CD4-positive, alpha-beta T cell (primary cell): ENCODE measurements around the gene RSAD2. TPM values are rescaled to one million over a fixed set of nuclear protein-coding genes. Genes with fewer than 3 reads are reported as not detected.
A peak's percentile ranks its signal among the peaks of the same experiment; 100 is the strongest.

Experiments
- ATAC-seq: fragments of 200-7000 bp; cut with Tn5 transposase; one replicate; pipeline ENCODE4 v1.10.0; 2022; ENCODE audit warnings: mild to moderate bottlenecking; ENCODE audit not compliant: poor library complexity
- CTCF ChIA-PET: fragments of 350-600 bp; sonication (Branson Sonifier 250); formaldehyde crosslinking; loops from one replicate; lab custom pipeline; 2021; ENCODE audit warnings: antibody characterized with exemption, inconsistent platforms; lab: Charles Lee
- POLR2A ChIA-PET: fragments of 350-600 bp; sonication (Branson Sonifier 250); formaldehyde crosslinking; loops from one replicate; lab custom pipeline; 2021; ENCODE audit warnings: antibody characterized with exemption, inconsistent platforms; lab: Charles Lee
- DNase-seq, 14 experiments: peaks; one replicate each; pipeline ENCODE4 v3.0.0-alpha.2; 2013 to 2020; ENCODE audit warnings: mixed read lengths in 2 of 14
- H3K27ac ChIP-seq, 2 donors: one replicate each; pipeline versions ENCODE4 v1.5.1 to v1.7.0; 2013; ENCODE audit warnings: low read length in 2 of 2, low read depth in 1 of 2, mild to moderate bottlenecking in 1 of 2
- H3K27me3 ChIP-seq, 2 experiments: 1 replicate in 1 of 2; 2 replicates in 1 of 2; pipeline versions ENCODE4 v1.6.1 to v1.7.0; 2013; ENCODE audit warnings: low read length in 2 of 2, control low read depth in 1 of 2, mild to moderate bottlenecking in 1 of 2, moderate library complexity in 1 of 2; ENCODE audit not compliant: insufficient read depth in 2 of 2, control insufficient read depth in 1 of 2
- H3K36me3 ChIP-seq: one replicate; pipeline ENCODE4 v1.6.1; 2013; ENCODE audit warnings: low read length, control low read depth; ENCODE audit not compliant: insufficient read depth
- H3K4me1 ChIP-seq: one replicate; pipeline ENCODE4 v1.6.1; 2013; ENCODE audit warnings: low read length, control low read depth; ENCODE audit not compliant: insufficient read depth
- H3K4me3 ChIP-seq: one replicate; pipeline ENCODE4 v1.5.1; 2013; ENCODE audit warnings: mild to moderate bottlenecking, low read length, moderate library complexity
- H3K9me3 ChIP-seq, 2 experiments: 1 replicate in 1 of 2; 2 replicates in 1 of 2; pipeline versions ENCODE4 v1.6.1 to v1.7.0; 2013; ENCODE audit warnings: low read length in 2 of 2, mild to moderate bottlenecking in 2 of 2, control low read depth in 1 of 2, moderate library complexity in 1 of 2; ENCODE audit not compliant: control insufficient read depth in 1 of 2, insufficient read depth in 1 of 2
- H3K27ac Mint-ChIP-seq: one replicate; pipeline ENCODE4 v1.8.0; 2020; ENCODE audit warnings: mixed read lengths
- H3K27me3 Mint-ChIP-seq: one replicate; pipeline ENCODE4 v1.8.0; 2021; ENCODE audit warnings: mixed read lengths
- H3K36me3 Mint-ChIP-seq: one replicate; pipeline ENCODE4 v1.8.0; 2021; ENCODE audit warnings: low read depth, mixed read lengths
- H3K4me1 Mint-ChIP-seq: one replicate; pipeline ENCODE4 v1.8.0; 2021; ENCODE audit warnings: low read depth, mixed read lengths
- H3K4me3 Mint-ChIP-seq: one replicate; pipeline ENCODE4 v1.8.0; 2020; ENCODE audit warnings: mild to moderate bottlenecking, mixed read lengths
- H3K9me3 Mint-ChIP-seq: one replicate; pipeline ENCODE4 v1.8.0; 2020; ENCODE audit warnings: mixed read lengths
- intact Hi-C, 2 experiments: fragments of 100-400 bp; cut with DNase I in 1 of 2; cut with micrococcal nuclease in 1 of 2; formaldehyde crosslinking; loops; one replicate each; pipeline versions ENCODE4 v1.15.1 to v1.9.0; 2023 to 2025; cut with DNase I, micrococcal nuclease
- total RNA-seq, 174 experiments: library from RNA in 2 of 174; stranded (reverse) in 2 of 174; gene quantifications; one replicate each; pipeline ENCODE4 v1.2.3 and lab custom pipeline; 2021 to 2026
- TF ChIP-seq, protein P1 (sequence below): fragments of 200-600 bp; IDR thresholded peaks from one replicate; pipeline ENCODE4 v1.8.0; 2022; ENCODE audit warnings: antibody characterized with exemption, mild to moderate bottlenecking

The RSAD2 gene
- total RNA-seq, 2 experiments from 2014 or later, result 3.9 to 4.6 TPM

DNA sequence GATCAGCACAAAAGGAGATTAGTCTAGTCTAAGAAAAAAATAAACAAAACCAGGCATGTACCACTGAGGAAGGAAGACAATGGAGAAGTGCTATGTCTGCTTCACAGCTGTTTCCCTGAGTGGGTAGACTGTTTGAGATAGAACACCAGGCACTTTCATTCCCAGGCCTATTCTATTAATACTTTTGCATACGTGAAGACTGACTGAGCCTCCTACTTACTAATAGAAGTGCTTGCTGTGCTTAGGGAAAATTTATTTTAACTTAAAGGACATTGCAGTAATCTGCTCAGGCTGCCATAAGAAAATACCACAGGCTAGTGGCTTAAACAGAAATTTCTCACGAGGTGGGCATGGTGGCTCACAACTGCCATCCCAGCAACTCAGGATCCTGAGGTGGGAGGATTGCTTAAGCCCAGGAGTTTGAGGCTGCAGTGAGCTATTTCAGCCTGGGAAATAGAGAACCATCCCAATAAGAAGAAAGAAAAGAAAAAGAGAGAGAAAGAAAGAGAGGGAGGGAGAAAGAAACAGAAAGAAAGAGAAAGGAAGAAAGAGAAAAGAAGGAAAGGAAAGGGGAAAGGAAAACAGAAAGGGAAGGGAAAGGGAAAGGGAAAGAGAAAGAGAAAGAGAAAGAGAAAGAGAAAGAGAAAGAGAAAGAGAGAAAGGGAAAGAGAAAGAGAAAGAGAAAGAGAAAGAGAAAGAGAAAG is 44.8 kb upstream of the RSAD2 start:
- POLR2A ChIA-PET, result no interaction called here
- H3K9me3 Mint-ChIP-seq, result peaks cover 18% of the 10 kb centered on the region
- CTCF ChIA-PET, result no interaction called here
- no peak overlapping the region for H3K27ac Mint-ChIP-seq
- Histone ChIP-seq H3K27me3 (no peaks in the 10 kb centered on the region), H3K36me3 (no peaks in the 10 kb centered on the region), H3K4me1 (no peaks in the 10 kb centered on the region), H3K4me3 (no peak overlapping the region), H3K27ac (peak overlapping the region in 1 of 2 donors; percentile 1), H3K9me3 (peaks cover 0 to 10% of the 10 kb centered on the region in 2 experiments)
- ATAC-seq, result no peak
- peak in 1 of 14 experiments; percentile 34 for DNase-seq
- peaks cover 29% of the 10 kb centered on the region for H3K36me3 Mint-ChIP-seq
- intact Hi-C loops, result no loop called here
- peaks cover 10% of the 10 kb centered on the region for H3K4me1 Mint-ChIP-seq
- no peak overlapping the region for H3K4me3 Mint-ChIP-seq
- H3K27me3 Mint-ChIP-seq, result no peaks in the 10 kb centered on the region
- TF ChIP-seq, protein P1, sequence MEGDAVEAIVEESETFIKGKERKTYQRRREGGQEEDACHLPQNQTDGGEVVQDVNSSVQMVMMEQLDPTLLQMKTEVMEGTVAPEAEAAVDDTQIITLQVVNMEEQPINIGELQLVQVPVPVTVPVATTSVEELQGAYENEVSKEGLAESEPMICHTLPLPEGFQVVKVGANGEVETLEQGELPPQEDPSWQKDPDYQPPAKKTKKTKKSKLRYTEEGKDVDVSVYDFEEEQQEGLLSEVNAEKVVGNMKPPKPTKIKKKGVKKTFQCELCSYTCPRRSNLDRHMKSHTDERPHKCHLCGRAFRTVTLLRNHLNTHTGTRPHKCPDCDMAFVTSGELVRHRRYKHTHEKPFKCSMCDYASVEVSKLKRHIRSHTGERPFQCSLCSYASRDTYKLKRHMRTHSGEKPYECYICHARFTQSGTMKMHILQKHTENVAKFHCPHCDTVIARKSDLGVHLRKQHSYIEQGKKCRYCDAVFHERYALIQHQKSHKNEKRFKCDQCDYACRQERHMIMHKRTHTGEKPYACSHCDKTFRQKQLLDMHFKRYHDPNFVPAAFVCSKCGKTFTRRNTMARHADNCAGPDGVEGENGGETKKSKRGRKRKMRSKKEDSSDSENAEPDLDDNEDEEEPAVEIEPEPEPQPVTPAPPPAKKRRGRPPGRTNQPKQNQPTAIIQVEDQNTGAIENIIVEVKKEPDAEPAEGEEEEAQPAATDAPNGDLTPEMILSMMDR, result no peak

DNA sequence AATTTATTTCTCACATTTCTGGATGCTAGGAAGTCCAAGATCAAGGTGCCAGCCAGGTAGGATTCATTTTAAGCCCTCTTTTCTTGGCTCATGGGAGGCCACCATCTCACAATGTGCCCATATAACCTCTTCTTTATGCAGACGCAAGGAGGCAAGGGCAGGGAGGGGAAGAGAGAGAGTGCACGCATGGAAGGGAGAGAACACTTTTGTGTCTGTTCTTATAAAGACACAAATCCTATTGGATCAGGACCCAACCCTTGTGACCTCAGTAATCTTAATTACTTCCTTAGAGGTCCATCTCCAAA is 44.3 kb upstream of the RSAD2 start:
- Mint-ChIP-seq H3K4me1 (peaks cover 5% of the 10 kb centered on the region), H3K27ac (no peak overlapping the region), H3K27me3 (no peaks in the 10 kb centered on the region), H3K36me3 (peaks cover 32% of the 10 kb centered on the region), H3K4me3 (no peak overlapping the region), H3K9me3 (peaks cover 18% of the 10 kb centered on the region)
- Histone ChIP-seq H3K9me3 (peaks cover 0 to 10% of the 10 kb centered on the region in 2 experiments), H3K4me1 (no peaks in the 10 kb centered on the region), H3K4me3 (no peak overlapping the region), H3K27ac (no peak overlapping the region), H3K27me3 (no peaks in the 10 kb centered on the region), H3K36me3 (no peaks in the 10 kb centered on the region)
- TF ChIP-seq, protein P1, result no peak
- DNase-seq (no peak), ATAC-seq (no peak)
- ChIA-PET CTCF (no interaction called here), POLR2A (no interaction called here)
- intact Hi-C loops, result no loop called here

DNA sequence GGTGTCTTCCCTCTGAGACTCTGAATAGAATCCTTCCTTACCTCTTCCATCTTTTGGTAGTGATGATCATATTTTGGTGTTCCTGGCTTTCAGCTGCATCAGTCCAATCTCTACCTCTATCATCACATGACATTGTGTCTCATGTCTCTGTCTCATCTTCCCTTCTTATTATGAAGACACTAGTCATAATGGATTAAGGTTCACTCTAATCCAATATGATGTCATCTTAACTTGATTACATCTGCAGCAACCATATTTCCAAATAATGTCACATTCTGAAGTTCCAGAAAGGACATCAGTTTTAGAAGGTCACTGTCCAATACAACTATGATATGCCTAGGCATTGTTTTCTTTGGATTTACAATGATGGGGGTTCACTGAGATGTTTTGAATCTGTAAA is 43.4 kb upstream of the RSAD2 start:
- POLR2A ChIA-PET, result interaction anchor here (1.6 kb wide), 1 partner anchor 31 kb away, joined by 3 read pairs; no protein-coding TSS in a partner anchor
- peaks cover 0 to 10% of the 10 kb centered on the region in 2 experiments for H3K9me3 ChIP-seq

More for the DNA sequence above, 43.4 kb upstream of the RSAD2 start:
- no peaks in the 10 kb centered on the region for H3K27me3 Mint-ChIP-seq
- peaks cover 39% of the 10 kb centered on the region for H3K36me3 Mint-ChIP-seq
- Histone ChIP-seq H3K4me3 (no peak overlapping the region), H3K27me3 (no peaks in the 10 kb centered on the region), H3K27ac (no peak overlapping the region), H3K36me3 (no peaks in the 10 kb centered on the region), H3K4me1 (no peaks in the 10 kb centered on the region)
- TF ChIP-seq, protein P1, result no peak
- peaks cover 4% of the 10 kb centered on the region for H3K4me1 Mint-ChIP-seq
- intact Hi-C loops, result no loop called here
- DNase-seq, result no peak
- no peak overlapping the region for H3K27ac Mint-ChIP-seq
- ATAC-seq, result no peak
- peaks cover 20% of the 10 kb centered on the region for H3K9me3 Mint-ChIP-seq
- CTCF ChIA-PET, result no interaction called here
- H3K4me3 Mint-ChIP-seq, result no peak overlapping the region
